HepG2 (cell line): ENCODE measurements around the gene GPAT3. TPM values are rescaled to one million over a fixed set of nuclear protein-coding genes. Genes with fewer than 3 reads are reported as not detected.

Source experiments
- ATAC-seq: fragments of 200-7000 bp; cut with Tn5 transposase; 3 replicates; pipeline ENCODE4 v1.9.1; 2020; ENCODE audit warnings: mild to moderate bottlenecking, moderate library complexity
- BruUV-seq: library from RNA; stranded (reverse); fragments of 400-500 nt; replicated peaks from 2 replicates; lab custom pipeline; 2021; lab: Mats Ljungman, UMichigan
- CTCF ChIA-PET: fragments of 300-600 bp; formaldehyde crosslinking; extraction: SDS; loops from one replicate; lab custom pipeline; 2021; ENCODE audit warnings: low total read pairs, inconsistent platforms, low intra/inter-chr PET ratio; lab: Yijun Ruan, JAX
- POLR2A ChIA-PET: fragments of 350-600 bp; sonication (Branson Sonifier 250); formaldehyde crosslinking; loops from one replicate; lab custom pipeline; 2020; ENCODE audit warnings: antibody characterized with exemption, inconsistent platforms; lab: Yijun Ruan, JAX
- DNase-seq: peaks from one replicate; pipeline ENCODE4 v3.0.0-alpha.2; 2015; ENCODE audit warnings: low spot score
- FAIRE-seq: peaks from 3 replicates; lab custom pipeline; 2011; peaks lifted over from hg19 to GRCh38; lab: Jason Lieb, UNC
- H2AFZ ChIP-seq: one replicate; pipeline ENCODE4 v1.6.1; 2011; ENCODE audit warnings: low read length, inconsistent platforms
- H3K27ac ChIP-seq: fragments of 300-600 bp; 3 replicates; pipeline ENCODE4 v1.8.0; 2011; ENCODE audit warnings: mixed run types, mild to moderate bottlenecking, mixed read lengths, low read length, inconsistent platforms; ENCODE audit not compliant: insufficient read depth; ENCODE audit errors: extremely low read length
- H3K27me3 ChIP-seq, 2 experiments: fragments of 200-600 bp in 1 of 2; 2 replicates in 1 of 2; 3 replicates in 1 of 2; pipeline versions ENCODE4 v1.6.0 to v1.8.0; 2011; ENCODE audit warnings: low read length in 2 of 2, mild to moderate bottlenecking in 2 of 2, moderate library complexity in 2 of 2, inconsistent platforms in 1 of 2; ENCODE audit not compliant: insufficient read depth in 2 of 2, control insufficient read depth in 1 of 2
- H3K36me3 ChIP-seq, 2 experiments: fragments of 200-600 bp in 1 of 2; replicated peaks in 1 of 2; 2 replicates in 1 of 2; 3 replicates in 1 of 2; pipeline versions ENCODE4 v1.5.1 to v1.8.0; 2011; ENCODE audit warnings: low read length in 2 of 2, inconsistent platforms in 1 of 2; ENCODE audit not compliant: insufficient read depth in 2 of 2, control insufficient read depth in 1 of 2
- H3K4me1 ChIP-seq: 2 replicates; pipeline ENCODE4 v1.5.1; 2012; ENCODE audit warnings: low read length, inconsistent platforms; ENCODE audit not compliant: insufficient read depth
- H3K4me2 ChIP-seq: 2 replicates; pipeline ENCODE4 v1.6.0; 2011; ENCODE audit warnings: low read depth, low read length, inconsistent platforms
- H3K4me3 ChIP-seq, 3 experiments: fragments of 200-600 bp in 1 of 3; sonication (generic), shearing (Covaris generic) in 1 of 3; replicated peaks in 1 of 3; 2 replicates each; pipeline ENCODE4 v1.5.1; 2011 to 2016; ENCODE audit warnings: low read length in 3 of 3, inconsistent platforms in 2 of 3, low read depth in 2 of 3, mild to moderate bottlenecking in 2 of 3, control low read depth in 1 of 3, mixed read lengths in 1 of 3; ENCODE audit not compliant: insufficient read depth in 1 of 3
- H3K79me2 ChIP-seq: one replicate; pipeline ENCODE4 v1.6.1; 2011; ENCODE audit warnings: low read length, inconsistent platforms; ENCODE audit not compliant: insufficient read depth
- H3K9ac ChIP-seq: 2 replicates; pipeline ENCODE4 v1.6.0; 2011; ENCODE audit warnings: mild to moderate bottlenecking, low read depth, low read length, inconsistent platforms; ENCODE audit not compliant: insufficient read depth
- H3K9me3 ChIP-seq: 2 replicates; pipeline ENCODE4 v1.5.1; 2012; ENCODE audit warnings: mild to moderate bottlenecking, low read length
- H4K20me1 ChIP-seq: 2 replicates; pipeline ENCODE4 v1.6.0; 2011; ENCODE audit warnings: inconsistent platforms, mild to moderate bottlenecking, low read length, moderate library complexity; ENCODE audit not compliant: insufficient read depth
- ARNTL ChIP-seq: sonication (generic); formaldehyde crosslinking; IDR thresholded peaks from 2 replicates; pipeline ENCODE4 v1.4.0; 2020; ENCODE audit warnings: mild to moderate bottlenecking, missing genetic modification reagents
- CENPT ChIP-seq: sonication (generic); formaldehyde crosslinking; IDR thresholded peaks from 2 replicates; pipeline ENCODE4 v1.8.0; 2022; ENCODE audit warnings: low read depth, mild to moderate bottlenecking, moderate library complexity, missing genetic modification reagents
- CREBL2 ChIP-seq: sonication (generic); formaldehyde crosslinking; IDR thresholded peaks from 2 replicates; pipeline ENCODE4 v1.8.1; 2023; ENCODE audit warnings: missing genetic modification reagents, mild to moderate bottlenecking, borderline replicate concordance
- EEA1 ChIP-seq: sonication (generic); formaldehyde crosslinking; IDR thresholded peaks from 2 replicates; pipeline ENCODE4 v1.5.1; 2020; ENCODE audit warnings: mild to moderate bottlenecking, missing genetic modification reagents, borderline replicate concordance
- EED ChIP-seq: sonication (generic); formaldehyde crosslinking; IDR thresholded peaks from 2 replicates; pipeline ENCODE4 v1.5.0; 2020; ENCODE audit warnings: mild to moderate bottlenecking, missing genetic modification reagents
- FLYWCH1 ChIP-seq: sonication (generic); formaldehyde crosslinking; IDR thresholded peaks from 2 replicates; pipeline ENCODE4 v1.8.1; 2023; ENCODE audit warnings: mild to moderate bottlenecking, missing genetic modification reagents
- JDP2 ChIP-seq: sonication (generic); formaldehyde crosslinking; IDR thresholded peaks from 2 replicates; pipeline ENCODE4 v1.8.1; 2022; ENCODE audit warnings: missing genetic modification reagents, borderline replicate concordance
- KMT2B ChIP-seq: IDR thresholded peaks from 2 replicates; pipeline ENCODE4 v1.6.1; 2016; ENCODE audit warnings: missing genetic modification reagents, missing compliant biosample characterization
- LBX2 ChIP-seq: sonication (generic); formaldehyde crosslinking; IDR thresholded peaks from 2 replicates; pipeline ENCODE4 v1.5.0; 2020; ENCODE audit warnings: missing genetic modification reagents, mild to moderate bottlenecking, borderline replicate concordance
- MBD4 ChIP-seq: IDR thresholded peaks from 2 replicates; pipeline ENCODE4 v1.6.1; 2012; ENCODE audit warnings: low read length, inconsistent platforms, borderline replicate concordance
- MED1 ChIP-seq: sonication (generic); formaldehyde crosslinking; IDR thresholded peaks from 2 replicates; pipeline ENCODE4 v1.4.0; 2020; ENCODE audit warnings: missing genetic modification reagents
- MXD4 ChIP-seq: IDR thresholded peaks from 2 replicates; pipeline ENCODE4 v1.6.1; 2016; ENCODE audit warnings: mild to moderate bottlenecking, missing biosample characterization, missing genetic modification reagents
- NFATC3 ChIP-seq: sonication (generic); formaldehyde crosslinking; IDR thresholded peaks from 2 replicates; pipeline ENCODE4 v1.5.1; 2020; ENCODE audit warnings: mild to moderate bottlenecking, missing genetic modification reagents
- PCBP1 ChIP-seq: fragments of 200-400 bp; formaldehyde crosslinking; IDR thresholded peaks from 2 replicates; pipeline ENCODE4 v1.6.1; 2017; ENCODE audit warnings: mild to moderate bottlenecking, low read depth, low read length, borderline replicate concordance
- PITX1 ChIP-seq: sonication (generic); formaldehyde crosslinking; IDR thresholded peaks from 2 replicates; pipeline ENCODE4 v1.5.1; 2020; ENCODE audit warnings: mild to moderate bottlenecking, missing genetic modification reagents
- TBX2 ChIP-seq: sonication (generic); formaldehyde crosslinking; IDR thresholded peaks from 2 replicates; pipeline ENCODE4 v1.5.0; 2020; ENCODE audit warnings: missing genetic modification reagents, mild to moderate bottlenecking, borderline replicate concordance
- ZBTB7A ChIP-seq: sonication (generic); formaldehyde crosslinking; IDR thresholded peaks from 2 replicates; pipeline ENCODE4 v1.8.0; 2022; ENCODE audit warnings: mild to moderate bottlenecking, missing genetic modification reagents
- ZFP36L1 ChIP-seq: sonication (generic); formaldehyde crosslinking; IDR thresholded peaks from 2 replicates; pipeline ENCODE4 v1.8.0; 2022; ENCODE audit warnings: mild to moderate bottlenecking, missing genetic modification reagents, moderate library complexity
- ZNF282 ChIP-seq: fragments of 450-650 bp; IDR thresholded peaks from 2 replicates; pipeline ENCODE4 v1.6.1; 2018; ENCODE audit not compliant: partially characterized antibody
- ZNF605 ChIP-seq: sonication (generic); formaldehyde crosslinking; IDR thresholded peaks from 2 replicates; pipeline ENCODE4 v1.8.0; 2022; ENCODE audit warnings: mild to moderate bottlenecking, missing genetic modification reagents
- WGBS: methylation state at CpG from one replicate; pipeline ENCODE4 v1.1.6; 2017; ENCODE audit warnings: low lambda C conversion rate; 5-methylcytosine and 5-hydroxymethylcytosine counted together
- in situ Hi-C: cut with HindIII; loops from 2 replicates; pipeline ENCODE4 v1.10.0; 2017; ENCODE audit warnings: low pct_unique_long_range_greater_than_20kb; ENCODE audit not compliant: extremely low pct_ligation_motif_present
- intact Hi-C: fragments of 100-400 bp; cut with micrococcal nuclease; formaldehyde crosslinking; loops from one replicate; pipeline ENCODE4 v1.10.0; 2022; ENCODE audit not compliant: unreplicated experiment
- polyA plus RNA-seq, 8 experiments: library from polyadenylated mRNA; depleted of rRNA in 3 of 8; stranded (reverse) in 7 of 8; unstranded in 1 of 8; fragments of >200 nt; fragmentation: Illumina TruSeq in 4 of 8; extraction: Trizol in 4 of 8; gene quantifications; 2 replicates each; pipeline versions ENCODE4 v1.2.1 to v1.2.3, GENCODE V29; 2011 to 2016; ENCODE audit warnings: low read depth in 4 of 8, missing spikeins in 1 of 8, mixed read lengths in 1 of 8; ENCODE audit not compliant: insufficient read depth in 1 of 8
- total RNA-seq, 5 experiments: library from RNA; depleted of rRNA; stranded (reverse); fragments of >200 nt; fragmentation: Illumina TruSeq; extraction: Trizol; gene quantifications; 2 replicates each; pipeline ENCODE4 v1.2.3, GENCODE V29; 2016; ENCODE audit warnings: low read depth in 1 of 5
- TF ChIP-seq, protein P1 (sequence below): sonication (generic); formaldehyde crosslinking; IDR thresholded peaks from 2 replicates; pipeline ENCODE4 v1.8.1; 2023; ENCODE audit warnings: mild to moderate bottlenecking, inconsistent platforms, moderate library complexity, missing genetic modification reagents, borderline replicate concordance

GPAT3 gene
- total and polyA plus RNA-seq, 2 of the 13 experiments (the other 11 are each of a cell fraction or from before 2014, with no cell fraction given): 2.4 to 2.6 TPM

GRCh38 chr4:83536362-83537272 lies 709 bp downstream of the GPAT3 start (continued):
- TF ChIP-seq ZNF605 (CRISPR knock-in tag) (0 out of 2 replicates have a peak, but pooled peaks have one; percentile 15), KMT2B (CRISPR knock-in tag) (peak; percentile 17; the same call in 1 of the 2 replicates), PITX1 (no peak), FLYWCH1 (CRISPR knock-in tag) (no peak), TBX2 (0 out of 2 replicates have a peak, but pooled peaks have one; percentile 8), MED1 (CRISPR knock-in tag) (0 out of 2 replicates have a peak, but pooled peaks have one; percentile 7), MXD4 (no peak)

DNA sequence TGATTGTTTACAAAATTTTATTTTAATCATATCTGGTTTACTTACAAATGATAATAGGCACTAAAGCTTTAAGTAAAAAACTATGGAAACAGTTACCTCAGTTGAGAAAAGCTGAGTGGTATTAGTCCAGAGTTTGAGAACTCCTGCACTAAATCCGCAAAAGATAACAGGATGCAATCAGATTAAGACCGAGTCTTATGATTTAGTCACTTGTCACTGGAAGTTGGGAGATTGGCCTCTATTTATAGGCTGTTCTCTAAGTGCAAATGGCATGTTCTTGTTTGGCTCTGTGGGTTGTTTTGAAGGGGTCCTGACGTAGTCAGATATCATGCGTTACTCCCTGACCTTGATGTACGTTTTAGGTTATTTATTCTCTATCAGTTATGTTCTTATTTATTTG lies 6.3 kb downstream of the GPAT3 start:
- Histone ChIP-seq H3K4me3 (no peak overlapping the region), H3K27me3 (no peaks in the 10 kb centered on the region), H3K79me2 (no peaks in the 10 kb centered on the region), H4K20me1 (no peaks in the 10 kb centered on the region), H3K36me3 (no peaks in the 10 kb centered on the region), H3K27ac (no peak overlapping the region), H3K4me2 (no peak overlapping the region), H3K9ac (no peak overlapping the region), H3K4me1 (peaks cover 21% of the 10 kb centered on the region), H2AFZ (no peak overlapping the region), H3K9me3 (no peaks in the 10 kb centered on the region)
- no TSS peak for BruUV-seq
- no peak for TF ChIP-seq ZNF282
- TF ChIP-seq ZBTB7A (CRISPR knock-in tag): no peak
- TF ChIP-seq EEA1 (CRISPR knock-in tag): no peak
- TF ChIP-seq LBX2 (CRISPR knock-in tag): no peak
- TF ChIP-seq EED: no peak
- TF ChIP-seq MBD4: no peak
- no peak for TF ChIP-seq JDP2 (CRISPR knock-in tag)
- TF ChIP-seq CREBL2: no peak
- no peak for TF ChIP-seq CENPT (CRISPR knock-in tag)
- TF ChIP-seq, protein P1, sequence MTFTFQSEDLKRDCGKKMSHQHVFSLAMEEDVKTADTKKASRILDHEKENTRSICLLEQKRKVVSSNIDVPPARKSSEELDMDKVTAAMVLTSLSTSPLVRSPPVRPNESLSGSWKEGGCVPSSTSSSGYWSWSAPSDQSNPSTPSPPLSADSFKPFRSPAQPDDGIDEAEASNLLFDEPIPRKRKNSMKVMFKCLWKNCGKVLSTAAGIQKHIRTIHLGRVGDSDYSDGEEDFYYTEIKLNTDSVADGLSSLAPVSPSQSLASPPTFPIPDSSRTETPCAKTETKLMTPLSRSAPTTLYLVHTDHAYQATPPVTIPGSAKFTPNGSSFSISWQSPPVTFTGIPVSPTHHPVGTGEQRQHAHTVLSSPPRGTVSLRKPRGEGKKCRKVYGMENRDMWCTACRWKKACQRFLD (CRISPR knock-in tag): no peak
- TF ChIP-seq PCBP1: no peak
- TF ChIP-seq ZFP36L1 (CRISPR knock-in tag): no peak
- no peak for TF ChIP-seq ARNTL (CRISPR knock-in tag)
- TF ChIP-seq NFATC3: no peak
- FAIRE-seq (no peak), DNase-seq (no peak), ATAC-seq (no peak)
- WGBS: 97% methylated on average over 5 of the region's 5 CpGs
- ChIA-PET CTCF (no interaction called here), POLR2A (no interaction called here)
- intact Hi-C loops (no loop called here), in situ Hi-C loops (no loop called here)
